Liver (tissue), 3 donors: ENCODE data around the gene POT1.

ENCODE experiments used
- CTCF ChIP-seq: fragments of 150-350 bp; IDR thresholded peaks from 2 replicates; pipeline ENCODE4 v1.5.1; 2017; ENCODE audit warnings: improper control_type of control experiment, low read depth, low read length; ENCODE audit not compliant: missing input control
- EGR1 ChIP-seq, 2 donors: IDR thresholded peaks; 2 replicates each; pipeline ENCODE4 v1.6.1; 2016 to 2018; ENCODE audit warnings: antibody characterized with exemption in 2 of 2, low read depth in 2 of 2
- MAX ChIP-seq: IDR thresholded peaks from 2 replicates; pipeline ENCODE4 v1.6.1; 2016; ENCODE audit warnings: antibody characterized with exemption
- NR2F2 ChIP-seq: IDR thresholded peaks from 2 replicates; pipeline ENCODE4 v1.6.1; 2016; ENCODE audit warnings: antibody characterized with exemption
- REST ChIP-seq: IDR thresholded peaks from 2 replicates; pipeline ENCODE4 v1.6.1; 2016; ENCODE audit warnings: antibody characterized with exemption, mild to moderate bottlenecking
- SP1 ChIP-seq: IDR thresholded peaks from 2 replicates; pipeline ENCODE4 v1.6.1; 2018; ENCODE audit warnings: antibody characterized with exemption, mild to moderate bottlenecking
- donor health status: healthy.
- donor health status: healthy.

- TF ChIP-seq CTCF (no peak), NR2F2 (no peak), MAX (no peak), SP1 (no peak), REST (no peak), EGR1 (IDR thresholded peaks at IDR 0.05; ENCODE audit: low read depth in 2 of 2) (no peak)
Observed at GRCh38 chr7:124874644-124875163, 54.9 kb downstream of the POT1 start.
